ENCODE measurements around the gene ANO5. TPM values are rescaled to one million over a fixed set of nuclear protein-coding genes. Genes with fewer than 3 reads are reported as not detected.

Gene ANO5, protein sequence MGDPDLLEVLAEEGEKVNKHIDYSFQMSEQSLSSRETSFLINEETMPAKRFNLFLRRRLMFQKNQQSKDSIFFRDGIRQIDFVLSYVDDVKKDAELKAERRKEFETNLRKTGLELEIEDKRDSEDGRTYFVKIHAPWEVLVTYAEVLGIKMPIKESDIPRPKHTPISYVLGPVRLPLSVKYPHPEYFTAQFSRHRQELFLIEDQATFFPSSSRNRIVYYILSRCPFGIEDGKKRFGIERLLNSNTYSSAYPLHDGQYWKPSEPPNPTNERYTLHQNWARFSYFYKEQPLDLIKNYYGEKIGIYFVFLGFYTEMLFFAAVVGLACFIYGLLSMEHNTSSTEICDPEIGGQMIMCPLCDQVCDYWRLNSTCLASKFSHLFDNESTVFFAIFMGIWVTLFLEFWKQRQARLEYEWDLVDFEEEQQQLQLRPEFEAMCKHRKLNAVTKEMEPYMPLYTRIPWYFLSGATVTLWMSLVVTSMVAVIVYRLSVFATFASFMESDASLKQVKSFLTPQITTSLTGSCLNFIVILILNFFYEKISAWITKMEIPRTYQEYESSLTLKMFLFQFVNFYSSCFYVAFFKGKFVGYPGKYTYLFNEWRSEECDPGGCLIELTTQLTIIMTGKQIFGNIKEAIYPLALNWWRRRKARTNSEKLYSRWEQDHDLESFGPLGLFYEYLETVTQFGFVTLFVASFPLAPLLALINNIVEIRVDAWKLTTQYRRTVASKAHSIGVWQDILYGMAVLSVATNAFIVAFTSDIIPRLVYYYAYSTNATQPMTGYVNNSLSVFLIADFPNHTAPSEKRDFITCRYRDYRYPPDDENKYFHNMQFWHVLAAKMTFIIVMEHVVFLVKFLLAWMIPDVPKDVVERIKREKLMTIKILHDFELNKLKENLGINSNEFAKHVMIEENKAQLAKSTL
- 2.8 and 8.4 TPM in 2 replicates for total RNA-seq

DNA sequence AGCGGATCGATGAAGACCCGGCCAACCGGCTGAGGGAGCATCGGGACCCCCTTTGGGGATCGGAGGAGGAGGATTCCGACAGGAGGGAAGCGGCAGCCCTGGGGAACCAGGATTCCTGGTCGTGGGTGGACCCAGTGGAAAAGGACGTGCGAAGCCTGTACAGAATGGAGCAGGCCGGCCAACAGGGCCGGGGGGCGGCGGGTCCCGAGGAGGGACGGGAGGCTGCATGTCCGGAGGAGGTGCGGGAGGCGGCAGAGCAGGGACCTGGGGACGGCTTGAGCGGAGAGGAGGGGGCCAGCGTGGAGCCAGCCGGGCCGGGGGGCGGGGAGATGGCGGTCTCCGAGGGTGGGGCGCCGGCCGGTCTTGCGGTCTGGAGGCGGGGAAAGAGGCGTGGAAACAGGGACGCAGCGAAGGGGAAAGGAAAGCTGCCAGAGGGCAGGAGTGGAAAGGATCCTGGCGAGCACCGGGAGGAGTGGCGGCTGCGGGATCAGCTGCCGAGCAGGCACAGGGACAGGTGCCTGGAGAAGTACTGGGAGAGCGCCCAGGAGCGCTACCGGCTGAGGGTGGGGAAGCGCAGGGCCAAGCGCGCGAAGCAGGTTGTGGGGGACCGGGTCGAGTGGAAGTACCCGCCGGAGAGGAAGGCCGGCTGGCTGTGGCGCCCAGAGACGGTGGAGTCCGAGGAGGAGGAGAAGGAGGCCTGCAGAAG lies at the start of gene ANO5:
ANO5 (plus strand) TSS at position 444 of the 706 bp plus-strand sequence. CDS start 408 bp downstream, outside the sequence.

Other genes with a start within 250 kb of the ANO5 start
- gene SLC17A6, start 145.3 kb downstream of the ANO5 start, total RNA-seq, result not detected in 2 replicates